ENCODE data around the gene ZBTB17.

The ZBTB17 gene

DNA sequence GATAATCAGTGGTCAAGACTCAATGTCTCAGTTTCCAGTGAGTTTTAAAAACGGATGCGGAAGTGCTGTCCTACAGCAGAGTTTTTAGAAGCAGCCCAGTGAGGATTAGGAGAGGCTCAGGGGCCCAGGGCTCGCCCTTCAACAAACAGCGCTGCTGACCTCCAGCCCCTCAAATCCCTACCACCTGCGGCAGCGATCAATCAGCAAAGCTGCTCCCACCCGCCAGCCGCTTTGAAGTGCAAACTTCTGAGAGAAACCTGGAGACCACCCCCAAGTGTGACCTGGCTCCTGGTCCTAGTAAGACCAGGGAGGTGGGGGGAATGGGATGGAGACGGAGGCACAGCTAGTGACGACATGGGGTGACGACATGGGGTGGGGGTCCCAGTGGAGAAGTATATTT is 14.4 kb downstream of the ZBTB17 start:
- H3K4me3 ChIP-seq (ENCODE audit: low read depth, low read length) = no peak overlapping the region
- TF ChIP-seq, protein P1, sequence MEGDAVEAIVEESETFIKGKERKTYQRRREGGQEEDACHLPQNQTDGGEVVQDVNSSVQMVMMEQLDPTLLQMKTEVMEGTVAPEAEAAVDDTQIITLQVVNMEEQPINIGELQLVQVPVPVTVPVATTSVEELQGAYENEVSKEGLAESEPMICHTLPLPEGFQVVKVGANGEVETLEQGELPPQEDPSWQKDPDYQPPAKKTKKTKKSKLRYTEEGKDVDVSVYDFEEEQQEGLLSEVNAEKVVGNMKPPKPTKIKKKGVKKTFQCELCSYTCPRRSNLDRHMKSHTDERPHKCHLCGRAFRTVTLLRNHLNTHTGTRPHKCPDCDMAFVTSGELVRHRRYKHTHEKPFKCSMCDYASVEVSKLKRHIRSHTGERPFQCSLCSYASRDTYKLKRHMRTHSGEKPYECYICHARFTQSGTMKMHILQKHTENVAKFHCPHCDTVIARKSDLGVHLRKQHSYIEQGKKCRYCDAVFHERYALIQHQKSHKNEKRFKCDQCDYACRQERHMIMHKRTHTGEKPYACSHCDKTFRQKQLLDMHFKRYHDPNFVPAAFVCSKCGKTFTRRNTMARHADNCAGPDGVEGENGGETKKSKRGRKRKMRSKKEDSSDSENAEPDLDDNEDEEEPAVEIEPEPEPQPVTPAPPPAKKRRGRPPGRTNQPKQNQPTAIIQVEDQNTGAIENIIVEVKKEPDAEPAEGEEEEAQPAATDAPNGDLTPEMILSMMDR (IDR thresholded peaks at IDR 0.05; ENCODE audit: low read depth, low read length) = no peak
- no peak for DNase-seq (ENCODE audit: low read depth, low spot score)
- in situ Hi-C loops (cut with HindIII; ENCODE audit: low sequenced_read_pairs) = no loop called here

DNA sequence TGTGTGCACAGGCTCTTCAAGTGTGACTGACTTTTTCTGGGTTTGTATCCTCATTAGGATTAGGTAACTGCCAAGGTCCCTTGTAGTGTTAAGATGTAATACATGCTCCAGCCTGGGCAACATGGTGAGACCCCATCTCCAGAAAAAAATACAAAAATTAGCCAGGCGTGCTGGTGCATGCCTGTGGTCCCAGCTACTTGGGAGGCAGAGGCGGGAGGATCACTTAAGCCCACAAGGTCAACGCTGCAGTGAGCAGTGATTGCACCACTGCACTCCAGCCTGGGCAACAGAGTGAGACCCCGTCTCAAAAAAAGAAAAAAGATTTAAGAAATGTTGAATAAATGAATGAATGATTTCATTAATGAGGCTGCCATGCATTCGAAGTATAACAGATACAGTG is 15.1 kb downstream of the ZBTB17 start:
- in situ Hi-C loops (cut with HindIII; ENCODE audit: low sequenced_read_pairs) = no loop called here
- DNase-seq (ENCODE audit: low read depth, low spot score) = no peak
- H3K4me3 ChIP-seq (ENCODE audit: low read depth, low read length) = no peak overlapping the region
- TF ChIP-seq, protein P1 (IDR thresholded peaks at IDR 0.05; ENCODE audit: low read depth, low read length) = no peak

DNA sequence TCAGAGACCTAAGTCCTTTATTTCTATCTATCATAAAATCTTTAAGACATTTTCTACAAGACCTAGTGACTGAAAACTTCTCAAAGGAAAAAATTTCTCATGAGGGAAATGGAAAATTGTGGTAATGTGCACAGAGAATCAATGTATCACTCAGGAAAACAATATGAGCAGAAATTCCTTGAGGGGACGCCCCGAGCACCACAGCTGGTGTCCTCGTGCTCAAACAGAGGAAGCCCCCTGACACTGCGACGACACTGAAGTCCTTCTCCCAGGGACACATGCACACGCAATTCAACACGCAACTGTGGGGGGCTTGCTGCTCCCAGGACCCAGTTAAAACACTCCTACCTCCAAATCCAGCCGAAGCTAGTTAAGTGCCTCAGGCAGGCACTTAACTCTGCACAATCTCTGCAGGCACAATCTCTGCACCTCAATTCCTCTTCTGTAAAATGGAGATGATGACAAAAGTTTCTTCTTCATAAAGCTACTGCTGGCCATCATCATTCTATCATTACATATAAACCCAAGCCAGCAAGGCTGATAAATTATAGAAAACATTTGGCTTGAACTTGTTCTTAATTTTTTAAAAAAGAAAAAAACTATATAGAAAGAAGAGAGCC is 16.0 kb downstream of the ZBTB17 start:
- no peak overlapping the region for H3K4me3 ChIP-seq (ENCODE audit: low read depth, low read length)
- in situ Hi-C loops (cut with HindIII; ENCODE audit: low sequenced_read_pairs) = no loop called here

DNA sequence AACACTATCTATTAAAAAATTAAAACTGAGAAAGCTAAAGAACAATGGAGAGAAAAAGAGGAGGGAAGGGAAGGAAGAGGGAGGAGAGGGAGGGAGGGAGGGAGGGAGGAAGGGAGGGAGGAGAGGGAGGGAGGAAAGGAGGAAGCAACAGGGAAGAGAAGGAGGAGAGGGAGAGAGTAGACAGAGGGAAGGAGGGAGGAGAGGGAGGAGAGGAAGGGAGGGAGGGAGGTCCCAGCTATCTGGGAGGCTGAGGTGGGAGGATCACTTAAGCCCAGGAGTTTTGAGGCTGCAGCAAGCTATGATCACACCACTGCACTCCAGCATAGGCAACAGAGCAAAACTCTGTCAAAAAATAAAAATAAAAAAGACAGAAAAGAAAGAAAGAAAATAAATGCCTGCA is 16.5 kb downstream of the ZBTB17 start:
- in situ Hi-C loops (cut with HindIII; ENCODE audit: low sequenced_read_pairs) = no loop called here
- no peak overlapping the region for H3K4me3 ChIP-seq (ENCODE audit: low read depth, low read length)
- no peak for DNase-seq (ENCODE audit: low read depth, low spot score)
- TF ChIP-seq, protein P1 (IDR thresholded peaks at IDR 0.05; ENCODE audit: low read depth, low read length) = no peak

More for the DNA sequence above, 16.0 kb downstream of the ZBTB17 start:
- no peak for DNase-seq (ENCODE audit: low read depth, low spot score)
- TF ChIP-seq, protein P1 (IDR thresholded peaks at IDR 0.05; ENCODE audit: low read depth, low read length) = no peak

DNA sequence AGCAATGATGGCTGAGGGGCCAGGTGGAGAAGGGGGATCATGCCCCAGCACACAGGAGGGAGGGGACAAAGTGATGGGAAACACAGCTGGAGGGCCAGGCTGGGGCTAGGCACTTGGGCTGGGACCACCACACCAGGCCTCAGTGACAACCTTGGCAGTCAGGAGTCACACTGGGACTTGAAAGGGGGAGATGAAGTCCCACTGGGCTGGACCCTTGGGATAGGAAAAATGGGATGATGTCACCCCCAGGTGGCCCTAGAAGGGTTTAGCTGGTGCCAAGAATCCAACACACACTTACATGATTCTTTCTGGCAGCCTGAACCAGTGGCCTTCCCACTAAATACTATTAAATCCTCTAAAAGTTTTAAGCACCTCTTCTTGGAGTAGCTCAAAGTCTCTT is 17.1 kb downstream of the ZBTB17 start:
- TF ChIP-seq, protein P1 (IDR thresholded peaks at IDR 0.05; ENCODE audit: low read depth, low read length) = no peak
- DNase-seq (ENCODE audit: low read depth, low spot score) = no peak
- no peak overlapping the region for H3K4me3 ChIP-seq (ENCODE audit: low read depth, low read length)
- in situ Hi-C loops (cut with HindIII; ENCODE audit: low sequenced_read_pairs) = no loop called here

DNA sequence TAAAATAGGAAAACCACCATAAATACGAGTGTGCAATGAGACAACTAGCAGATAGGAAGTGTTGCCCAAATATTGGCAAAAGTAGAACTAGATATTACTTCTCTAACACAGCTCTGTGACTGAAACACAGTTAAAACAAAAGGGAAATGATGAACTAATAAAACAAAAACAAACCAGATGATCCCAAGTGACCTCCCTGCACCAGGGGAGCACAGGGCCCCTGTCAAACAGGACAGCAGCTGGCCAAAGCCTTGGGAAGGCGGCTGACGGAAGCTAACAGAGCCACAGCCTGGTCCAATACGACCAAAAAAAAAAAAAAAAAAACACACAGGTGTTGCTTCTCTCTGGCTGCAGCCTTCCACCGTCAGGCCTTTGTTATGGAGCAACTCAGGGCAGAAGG is 17.8 kb downstream of the ZBTB17 start:
- TF ChIP-seq, protein P1 (IDR thresholded peaks at IDR 0.05; ENCODE audit: low read depth, low read length) = no peak
- no peak overlapping the region for H3K4me3 ChIP-seq (ENCODE audit: low read depth, low read length)
- no peak for DNase-seq (ENCODE audit: low read depth, low spot score)
- in situ Hi-C loops (cut with HindIII; ENCODE audit: low sequenced_read_pairs) = no loop called here
